ENCODE data around the gene SNRNP25. TPM values are rescaled to one million over a fixed set of nuclear protein-coding genes. Genes with fewer than 3 reads are reported as not detected.

SNRNP25 gene
- total and polyA plus RNA-seq, 9 of the 15 experiments (the other 6 are each of a cell fraction or from before 2014, with no cell fraction given): 59.0 to 176 (median 108) TPM

- Histone ChIP-seq H3K9me3 (replicated peaks; ENCODE audit: control insufficient read depth, insufficient read depth, low read depth, low read length) (no peaks in the 10 kb centered on the region), H2AFZ (ENCODE audit: low read depth, low read length) (no peak overlapping the region), H3K79me2 (ENCODE audit: control insufficient read depth, insufficient read depth, low read length) (peaks cover 32% of the 10 kb centered on the region), H3K4me2 (ENCODE audit: insufficient read depth, low read length) (no peak overlapping the region), H3K36me3 (ENCODE audit: control insufficient read depth, insufficient read depth, low read length) (peaks cover 84% of the 10 kb centered on the region), H3K27ac (ENCODE audit: extremely low read depth, low read depth, low read length) (no peak overlapping the region), H3K27me3 (ENCODE audit: control insufficient read depth in 2 of 2, insufficient read depth in 2 of 2, low read length in 2 of 2) (no peaks in the 10 kb centered on the region), H4K20me1 (replicated peaks; ENCODE audit: control insufficient read depth, insufficient read depth, low read length) (peaks cover 21% of the 10 kb centered on the region), H3K4me1 (replicated peaks in 1 of 2; ENCODE audit: control insufficient read depth in 2 of 2, insufficient read depth in 2 of 2, low read length in 2 of 2) (peaks cover 18% of the 10 kb centered on the region in 2 experiments; a peak in 4 of 5 replicates), H3K9ac (ENCODE audit: insufficient read depth in 1 of 2, low read depth in 2 of 2, low read length in 2 of 2) (no peak overlapping the region), H3K4me3 (no peak overlapping the region), H3K9me1 (ENCODE audit: control insufficient read depth, insufficient read depth, low read length) (peaks cover 3% of the 10 kb centered on the region)
- BruUV-seq (replicated peaks): no TSS peak
- POLR2A ChIA-PET: no interaction called here
- TF ChIP-seq CGGBP1 (CRISPR knock-in tag; IDR thresholded peaks at IDR 0.05) (no peak), ZNF57 (CRISPR knock-in tag; IDR thresholded peaks at IDR 0.05) (no peak), MTA1 (IDR thresholded peaks at IDR 0.05; ENCODE audit: borderline replicate concordance) (no peak), CBFB (CRISPR knock-in tag; IDR thresholded peaks at IDR 0.05) (no peak), USF1 (CRISPR knock-in tag; IDR thresholded peaks at IDR 0.05) (no peak), HSF4 (CRISPR knock-in tag; IDR thresholded peaks at IDR 0.05; ENCODE audit: borderline replicate concordance) (no peak), JUND (IDR thresholded peaks at IDR 0.05; ENCODE audit: borderline replicate concordance, low read depth, low read length) (no peak), JUND (tag; IDR thresholded peaks at IDR 0.05; ENCODE audit: borderline replicate concordance, low read depth, low read length) (no peak), ATF7 (IDR thresholded peaks at IDR 0.05) (no peak), GTF2E2 (tag; IDR thresholded peaks at IDR 0.05) (no peak), JUNB (CRISPR knock-in tag; conservative IDR thresholded peaks at IDR 0.05) (no peak)
- no peak for ATAC-seq
- WGBS (ENCODE audit: insufficient coverage, low coverage, missing lambda C conversion rate): 91% methylated on average over 8 of the region's 8 CpGs
- CTCF ChIA-PET (ENCODE audit: low intra/inter-chr PET ratio): no interaction called here
- FAIRE-seq: no peak
- DNase-seq (ENCODE audit: extremely low read depth in 1 of 4, low spot score in 3 of 4): no peak
- intact Hi-C loops (cut with micrococcal nuclease): no loop called here
- in situ Hi-C loops (cut with MboI): no loop called here
These were observed 9.0 kb upstream of the SNRNP25 start for GRCh38 chr16:44655-45054.
